Lower leg skin (tissue), 3 donors: ENCODE data around the gene ADCY10.

Experiments
- POLR2A ChIP-seq, 2 donors: fragments of 450-650 bp; IDR thresholded peaks; one replicate each; pipeline ENCODE4 v1.6.1; 2016 to 2017; ENCODE audit warnings: antibody characterized with exemption in 2 of 2, mild to moderate bottlenecking in 1 of 2, moderate library complexity in 1 of 2
- TF ChIP-seq, protein P1 (sequence below), 3 donors: fragments of 450-650 bp; IDR thresholded peaks; one replicate each; pipeline ENCODE4 v1.5.1; 2016; ENCODE audit warnings: antibody characterized with exemption in 3 of 3, mild to moderate bottlenecking in 3 of 3, moderate library complexity in 2 of 3

DNA sequence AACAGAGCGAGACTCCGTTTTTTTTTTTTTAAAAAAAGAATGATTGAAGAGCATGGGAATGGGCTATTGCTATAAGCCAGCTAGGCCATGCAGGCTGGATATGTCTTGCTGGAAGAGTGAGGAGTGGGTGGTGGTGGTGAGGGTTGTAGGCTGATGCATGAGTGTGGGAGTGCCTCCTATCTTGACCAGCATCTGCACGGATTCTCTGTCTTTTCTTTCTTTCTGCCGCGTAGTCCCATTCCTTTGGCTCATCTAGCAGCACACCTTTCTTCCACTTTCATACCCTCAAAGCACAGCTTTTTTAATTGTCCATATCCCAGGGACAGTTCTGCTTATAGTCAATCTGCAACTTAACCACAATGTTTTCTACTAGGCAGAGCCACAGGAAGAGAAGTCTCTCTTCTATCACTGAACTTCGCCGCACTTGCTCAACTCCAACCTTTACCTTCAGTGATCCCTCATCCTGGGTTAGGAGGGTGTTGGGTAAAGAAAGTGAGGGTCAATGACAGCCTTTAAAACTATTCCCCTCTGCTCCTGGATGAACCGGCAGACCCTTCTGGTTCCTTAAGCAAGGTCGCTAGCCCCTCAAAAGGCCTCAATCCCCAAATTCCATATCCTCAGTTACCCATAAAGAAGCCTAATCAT is 15.2 kb downstream of the ADCY10 start:
- TF ChIP-seq, protein P1, sequence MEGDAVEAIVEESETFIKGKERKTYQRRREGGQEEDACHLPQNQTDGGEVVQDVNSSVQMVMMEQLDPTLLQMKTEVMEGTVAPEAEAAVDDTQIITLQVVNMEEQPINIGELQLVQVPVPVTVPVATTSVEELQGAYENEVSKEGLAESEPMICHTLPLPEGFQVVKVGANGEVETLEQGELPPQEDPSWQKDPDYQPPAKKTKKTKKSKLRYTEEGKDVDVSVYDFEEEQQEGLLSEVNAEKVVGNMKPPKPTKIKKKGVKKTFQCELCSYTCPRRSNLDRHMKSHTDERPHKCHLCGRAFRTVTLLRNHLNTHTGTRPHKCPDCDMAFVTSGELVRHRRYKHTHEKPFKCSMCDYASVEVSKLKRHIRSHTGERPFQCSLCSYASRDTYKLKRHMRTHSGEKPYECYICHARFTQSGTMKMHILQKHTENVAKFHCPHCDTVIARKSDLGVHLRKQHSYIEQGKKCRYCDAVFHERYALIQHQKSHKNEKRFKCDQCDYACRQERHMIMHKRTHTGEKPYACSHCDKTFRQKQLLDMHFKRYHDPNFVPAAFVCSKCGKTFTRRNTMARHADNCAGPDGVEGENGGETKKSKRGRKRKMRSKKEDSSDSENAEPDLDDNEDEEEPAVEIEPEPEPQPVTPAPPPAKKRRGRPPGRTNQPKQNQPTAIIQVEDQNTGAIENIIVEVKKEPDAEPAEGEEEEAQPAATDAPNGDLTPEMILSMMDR (IDR thresholded peaks at IDR 0.05) = no peak
- TF ChIP-seq POLR2A (IDR thresholded peaks at IDR 0.05) = no peak
